ENCODE data around the gene PHF21B.

The PHF21B gene

GRCh38 chr22:44999687-45000086 lies 10.1 kb downstream of the PHF21B start:
- no peak for DNase-seq (ENCODE audit: low spot score)
- TF ChIP-seq CTCF (IDR thresholded peaks at IDR 0.05; ENCODE audit: borderline replicate concordance, control extremely low read depth, extremely low read depth, insufficient read depth, missing control alignments), result no peak
- in situ Hi-C loops (cut with MboI; ENCODE audit: low sequenced_read_pairs, unreplicated experiment), result no loop called here

GRCh38 chr22:44999231-44999630 lies 10.6 kb downstream of the PHF21B start:
- DNase-seq (ENCODE audit: low spot score), result no peak
- no peak for TF ChIP-seq CTCF (IDR thresholded peaks at IDR 0.05; ENCODE audit: borderline replicate concordance, control extremely low read depth, extremely low read depth, insufficient read depth, missing control alignments)
- in situ Hi-C loops (cut with MboI; ENCODE audit: low sequenced_read_pairs, unreplicated experiment), result no loop called here

- no peak for TF ChIP-seq CTCF (IDR thresholded peaks at IDR 0.05; ENCODE audit: borderline replicate concordance, control extremely low read depth, extremely low read depth, insufficient read depth, missing control alignments)
- in situ Hi-C loops (cut with MboI; ENCODE audit: low sequenced_read_pairs, unreplicated experiment), result no loop called here
- no peak for DNase-seq (ENCODE audit: low spot score)
These were observed 11.5 kb downstream of the PHF21B start for GRCh38 chr22:44998296-44998695.

- DNase-seq (ENCODE audit: low spot score), result no peak
- in situ Hi-C loops (cut with MboI; ENCODE audit: low sequenced_read_pairs, unreplicated experiment), result no loop called here
- no peak for TF ChIP-seq CTCF (IDR thresholded peaks at IDR 0.05; ENCODE audit: borderline replicate concordance, control extremely low read depth, extremely low read depth, insufficient read depth, missing control alignments)
These were observed 12.7 kb downstream of the PHF21B start for GRCh38 chr22:44997060-44997459.

GRCh38 chr22:44996648-44997047 lies 13.2 kb downstream of the PHF21B start:
- no peak for TF ChIP-seq CTCF (IDR thresholded peaks at IDR 0.05; ENCODE audit: borderline replicate concordance, control extremely low read depth, extremely low read depth, insufficient read depth, missing control alignments)
- no peak for DNase-seq (ENCODE audit: low spot score)
- in situ Hi-C loops (cut with MboI; ENCODE audit: low sequenced_read_pairs, unreplicated experiment), result no loop called here

- no peak for TF ChIP-seq CTCF (IDR thresholded peaks at IDR 0.05; ENCODE audit: borderline replicate concordance, control extremely low read depth, extremely low read depth, insufficient read depth, missing control alignments)
- in situ Hi-C loops (cut with MboI; ENCODE audit: low sequenced_read_pairs, unreplicated experiment), result no loop called here
- no peak for DNase-seq (ENCODE audit: low spot score)
These were observed 13.7 kb downstream of the PHF21B start for GRCh38 chr22:44996120-44996519.

- DNase-seq (ENCODE audit: low spot score), result no peak
- in situ Hi-C loops (cut with MboI; ENCODE audit: low sequenced_read_pairs, unreplicated experiment), result no loop called here
- no peak for TF ChIP-seq CTCF (IDR thresholded peaks at IDR 0.05; ENCODE audit: borderline replicate concordance, control extremely low read depth, extremely low read depth, insufficient read depth, missing control alignments)
These were observed 14.1 kb downstream of the PHF21B start for GRCh38 chr22:44995715-44996114.

Data from GM13976 (cell line).